HUES64 (cell line): ENCODE data around the gene ZFP42.
"Not testable (repeated sequence)": the region's sequence is repeated elsewhere in the genome, so short reads cannot be mapped to it uniquely, and the experiment has no call there.

Experiments
- H3K27ac ChIP-seq: 2 replicates; pipeline ENCODE4 v1.7.0; 2013; ENCODE audit warnings: low read depth, low read length, inconsistent platforms
- H3K27me3 ChIP-seq: 2 replicates; pipeline ENCODE4 v1.6.1; 2013; ENCODE audit warnings: mild to moderate bottlenecking, low read length; ENCODE audit not compliant: insufficient read depth
- H3K36me3 ChIP-seq: 2 replicates; pipeline ENCODE4 v1.6.1; 2013; ENCODE audit warnings: mild to moderate bottlenecking, low read length; ENCODE audit not compliant: insufficient read depth
- H3K4me1 ChIP-seq: 2 replicates; pipeline ENCODE4 v1.6.1; 2013; ENCODE audit warnings: mild to moderate bottlenecking, low read length, moderate library complexity; ENCODE audit not compliant: insufficient read depth
- H3K4me3 ChIP-seq: 2 replicates; pipeline ENCODE4 v1.5.1; 2013; ENCODE audit warnings: mild to moderate bottlenecking, low read length, moderate library complexity
- H3K9ac ChIP-seq: 2 replicates; pipeline ENCODE4 v1.6.1; 2013; ENCODE audit warnings: mild to moderate bottlenecking, low read depth, low read length
- H3K9me3 ChIP-seq: 2 replicates; pipeline ENCODE4 v1.6.1; 2013; ENCODE audit warnings: low read depth, low read length; ENCODE audit not compliant: insufficient read depth
- WGBS: fragments of 150-250, 120-280 bp; methylation state at CpG from one replicate; pipeline ENCODE4 v1.1.7; 2013; ENCODE audit warnings: missing lambda C conversion rate; 5-methylcytosine and 5-hydroxymethylcytosine counted together

The ZFP42 gene

DNA sequence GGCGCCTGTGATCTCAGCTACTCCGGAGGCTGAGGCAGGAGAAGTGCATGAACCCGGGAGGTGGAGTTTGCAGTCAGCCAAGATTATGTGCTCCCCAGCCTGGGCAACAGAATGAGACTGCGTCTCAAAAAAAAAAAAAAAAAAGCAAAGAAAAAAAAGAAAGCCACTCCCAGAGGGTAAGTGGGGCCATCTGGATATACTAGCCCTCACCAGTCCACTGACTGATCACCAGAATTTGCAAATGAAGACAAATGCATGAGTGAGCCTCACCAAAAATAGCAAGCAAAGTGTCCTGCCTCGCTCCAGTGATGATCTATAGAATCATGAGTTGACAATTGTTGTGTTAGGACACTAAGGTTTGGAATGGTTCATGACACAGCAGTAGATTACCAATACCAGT lies 47.6 kb downstream of the ZFP42 start:
- no peaks in the 10 kb centered on the region for H3K9me3 ChIP-seq
- WGBS = 96% methylated on average over 5 of the region's 5 CpGs
- H3K27ac ChIP-seq = no peak overlapping the region
- peaks cover 10% of the 10 kb centered on the region; the same call in 1 of the 2 replicates for H3K4me1 ChIP-seq
- H3K4me3 ChIP-seq = no peak overlapping the region
- no peak overlapping the region for H3K9ac ChIP-seq
- no peaks in the 10 kb centered on the region for H3K36me3 ChIP-seq
- no peaks in the 10 kb centered on the region for H3K27me3 ChIP-seq

DNA sequence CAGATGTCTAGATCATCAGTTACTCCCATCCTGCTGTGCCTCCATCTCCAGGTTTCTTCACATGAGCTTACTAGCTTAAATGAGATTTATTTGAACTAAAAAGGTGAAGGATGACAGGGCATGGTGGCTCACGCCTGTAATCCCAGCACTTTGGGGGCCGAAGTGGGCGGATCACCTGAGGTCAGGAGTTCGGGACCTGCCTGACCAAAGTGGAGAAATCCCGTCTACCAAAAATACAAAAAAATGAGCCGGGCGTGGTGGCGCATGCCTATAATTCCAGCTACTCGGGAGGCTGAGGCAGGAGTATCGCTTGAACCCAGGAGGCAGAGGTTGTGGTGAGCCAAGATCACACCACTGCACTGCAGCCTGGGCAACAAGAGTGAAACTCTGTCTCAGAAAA lies 49.9 kb downstream of the ZFP42 start:
- not testable (repeated sequence) for H3K4me3 ChIP-seq, H3K27me3 ChIP-seq, H3K4me1 ChIP-seq, H3K9ac ChIP-seq, H3K27ac ChIP-seq, H3K36me3 ChIP-seq, H3K9me3 ChIP-seq
- 97% methylated on average over 10 of the region's 10 CpGs for WGBS

DNA sequence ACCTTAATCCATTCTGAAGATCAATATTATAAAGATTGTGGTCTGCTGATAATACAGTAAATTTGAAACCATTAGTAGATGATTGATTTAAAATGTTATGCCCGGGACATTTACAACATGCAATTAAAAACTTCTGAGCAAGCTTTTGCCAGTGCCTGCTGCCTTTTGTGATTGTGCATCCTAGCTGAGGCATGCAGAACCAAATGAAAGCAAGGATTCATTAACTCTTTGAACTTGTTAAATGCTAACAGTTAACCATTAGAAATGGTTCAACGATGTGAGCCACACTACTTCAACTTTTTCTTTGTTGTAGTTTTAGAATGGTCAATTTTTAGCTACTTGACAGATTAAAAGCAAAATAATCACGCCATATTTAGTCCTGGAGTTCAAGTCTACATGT lies 51.1 kb downstream of the ZFP42 start:
- Histone ChIP-seq H3K27me3 (no peaks in the 10 kb centered on the region), H3K4me1 (peaks cover 5% of the 10 kb centered on the region; the same call in 1 of the 2 replicates), H3K4me3 (no peak overlapping the region), H3K27ac (no peak overlapping the region), H3K9me3 (no peaks in the 10 kb centered on the region), H3K9ac (no peak overlapping the region), H3K36me3 (no peaks in the 10 kb centered on the region)
- 95% methylated on average over 1 of the region's 3 CpGs for WGBS

DNA sequence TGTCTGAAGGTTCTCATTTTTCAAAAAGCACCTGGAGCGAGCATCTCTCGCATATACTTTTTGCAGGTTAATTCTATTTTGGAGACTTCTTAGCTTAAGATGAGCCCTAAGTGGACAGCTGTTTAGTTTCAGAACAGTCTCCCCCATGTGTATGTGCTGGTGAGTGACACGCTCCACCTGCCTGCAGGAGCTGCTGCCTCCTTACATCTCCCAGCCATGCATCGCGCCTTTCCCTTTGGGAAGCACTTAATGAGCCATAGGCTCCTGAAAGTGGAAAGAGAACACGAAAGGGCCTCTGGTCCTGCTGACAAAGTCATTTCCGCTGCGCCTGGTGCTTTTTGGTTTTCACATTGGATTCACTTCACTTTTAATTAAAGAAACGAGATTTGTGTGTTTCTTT lies 57.7 kb downstream of the ZFP42 start:
- no peaks in the 10 kb centered on the region for H3K4me1 ChIP-seq
- no peaks in the 10 kb centered on the region for H3K36me3 ChIP-seq
- H3K9ac ChIP-seq = no peak overlapping the region
- 89% methylated on average over 8 of the region's 9 CpGs for WGBS
- no peaks in the 10 kb centered on the region for H3K9me3 ChIP-seq
- H3K27ac ChIP-seq = no peak overlapping the region
- H3K27me3 ChIP-seq = no peaks in the 10 kb centered on the region
- no peak overlapping the region for H3K4me3 ChIP-seq
